Cardiac fibroblast (primary cell): ENCODE results near the gene CCDC12.

Source experiments
- DNase-seq, 2 donors: peaks; one replicate each; pipeline versions ENCODE4 v3.0.0 to v3.0.0-alpha.2; 2010; ENCODE audit warnings: low read depth in 2 of 2
- H3K4me3 ChIP-seq, 2 donors: replicated peaks in 1 of 2; 1 replicate in 1 of 2; 2 replicates in 1 of 2; pipeline ENCODE4 v1.5.1; 2011; ENCODE audit warnings: low read depth in 2 of 2, low read length in 2 of 2, mild to moderate bottlenecking in 2 of 2, moderate library complexity in 1 of 2
- TF ChIP-seq, protein P1 (sequence below): IDR thresholded peaks from one replicate; pipeline ENCODE4 v1.5.1; 2011; ENCODE audit warnings: low read depth, mild to moderate bottlenecking, low read length, inconsistent platforms

Gene CCDC12

DNA sequence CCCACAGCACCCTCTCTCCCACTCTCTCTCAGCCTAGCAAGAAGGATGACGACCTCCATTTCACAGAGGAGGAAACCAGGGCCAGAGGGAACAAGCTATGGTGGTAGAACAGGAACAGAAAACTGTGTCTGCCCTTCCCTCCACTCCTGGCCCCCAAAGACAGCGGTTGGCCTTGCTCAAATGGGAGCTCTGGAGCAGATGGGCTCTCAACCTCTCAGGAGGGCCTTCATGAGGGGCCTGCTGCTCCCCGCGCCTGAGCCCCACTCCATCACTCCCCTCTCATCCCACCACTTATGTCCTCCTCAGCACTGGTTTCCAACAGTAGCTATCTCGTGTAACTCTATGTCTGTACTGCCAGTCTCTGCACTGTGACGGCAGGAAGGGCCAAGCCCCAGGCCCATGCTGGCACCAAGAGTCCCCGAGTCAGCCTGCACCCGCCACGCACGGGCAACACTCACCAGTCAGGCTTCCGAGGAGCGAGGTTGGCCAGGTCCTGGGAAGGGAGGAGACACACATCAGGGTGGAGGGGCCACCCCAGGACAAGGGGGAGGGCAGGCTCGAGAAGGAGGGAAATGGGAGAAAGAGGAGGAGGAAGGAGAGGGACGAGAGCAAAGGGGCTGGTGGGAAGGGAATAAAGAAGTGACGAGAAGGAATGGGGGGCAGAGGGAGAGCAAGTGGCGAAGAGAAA lies 53.5 kb downstream of the CCDC12 start:
- TF ChIP-seq, protein P1, sequence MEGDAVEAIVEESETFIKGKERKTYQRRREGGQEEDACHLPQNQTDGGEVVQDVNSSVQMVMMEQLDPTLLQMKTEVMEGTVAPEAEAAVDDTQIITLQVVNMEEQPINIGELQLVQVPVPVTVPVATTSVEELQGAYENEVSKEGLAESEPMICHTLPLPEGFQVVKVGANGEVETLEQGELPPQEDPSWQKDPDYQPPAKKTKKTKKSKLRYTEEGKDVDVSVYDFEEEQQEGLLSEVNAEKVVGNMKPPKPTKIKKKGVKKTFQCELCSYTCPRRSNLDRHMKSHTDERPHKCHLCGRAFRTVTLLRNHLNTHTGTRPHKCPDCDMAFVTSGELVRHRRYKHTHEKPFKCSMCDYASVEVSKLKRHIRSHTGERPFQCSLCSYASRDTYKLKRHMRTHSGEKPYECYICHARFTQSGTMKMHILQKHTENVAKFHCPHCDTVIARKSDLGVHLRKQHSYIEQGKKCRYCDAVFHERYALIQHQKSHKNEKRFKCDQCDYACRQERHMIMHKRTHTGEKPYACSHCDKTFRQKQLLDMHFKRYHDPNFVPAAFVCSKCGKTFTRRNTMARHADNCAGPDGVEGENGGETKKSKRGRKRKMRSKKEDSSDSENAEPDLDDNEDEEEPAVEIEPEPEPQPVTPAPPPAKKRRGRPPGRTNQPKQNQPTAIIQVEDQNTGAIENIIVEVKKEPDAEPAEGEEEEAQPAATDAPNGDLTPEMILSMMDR, result no peak
- no peak overlapping the region for H3K4me3 ChIP-seq
- DNase-seq, result no peak

DNA sequence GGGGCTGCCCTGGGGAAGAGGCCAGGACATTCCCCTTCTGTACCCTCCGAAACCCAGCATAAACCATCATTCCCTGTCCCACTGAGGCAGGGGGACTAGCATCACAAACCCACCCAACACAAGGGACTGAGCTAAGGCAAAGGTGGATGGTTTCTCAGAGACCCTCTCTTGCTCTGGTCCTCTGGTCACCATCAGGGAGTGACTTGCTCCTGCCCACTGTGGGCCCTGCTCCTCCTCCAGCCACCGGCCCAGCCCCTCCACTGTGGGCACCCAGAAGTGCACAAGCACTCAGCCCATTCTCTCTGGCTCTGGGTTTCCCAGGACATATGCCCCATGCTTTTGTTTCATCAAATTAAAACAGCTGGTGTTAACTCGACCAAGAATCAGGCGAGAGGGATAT lies 54.1 kb downstream of the CCDC12 start:
- H3K4me3 ChIP-seq, result no peak overlapping the region
- no peak for DNase-seq
- TF ChIP-seq, protein P1, result no peak

DNA sequence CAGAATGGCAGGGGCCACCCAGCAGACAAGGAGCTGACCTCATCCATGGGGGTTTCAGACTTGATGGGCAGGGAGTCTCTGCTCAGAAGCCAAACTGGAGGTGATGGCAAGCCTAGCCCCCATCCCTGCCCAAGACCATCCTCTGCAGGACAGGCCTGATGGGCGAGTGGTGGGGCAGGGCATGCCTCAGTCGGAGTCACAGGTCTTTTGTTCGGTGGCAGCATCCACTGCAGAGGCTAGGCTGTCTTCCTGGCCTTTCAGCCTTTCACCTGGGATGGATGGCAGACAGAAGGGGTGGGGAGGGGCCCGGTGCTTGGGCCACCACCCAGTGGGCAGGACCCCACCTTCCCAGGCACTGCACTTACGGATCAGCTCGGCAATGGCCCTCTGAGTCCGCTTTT lies 54.7 kb downstream of the CCDC12 start:
- TF ChIP-seq, protein P1, result no peak
- no peak overlapping the region for H3K4me3 ChIP-seq
- DNase-seq, result no peak

DNA sequence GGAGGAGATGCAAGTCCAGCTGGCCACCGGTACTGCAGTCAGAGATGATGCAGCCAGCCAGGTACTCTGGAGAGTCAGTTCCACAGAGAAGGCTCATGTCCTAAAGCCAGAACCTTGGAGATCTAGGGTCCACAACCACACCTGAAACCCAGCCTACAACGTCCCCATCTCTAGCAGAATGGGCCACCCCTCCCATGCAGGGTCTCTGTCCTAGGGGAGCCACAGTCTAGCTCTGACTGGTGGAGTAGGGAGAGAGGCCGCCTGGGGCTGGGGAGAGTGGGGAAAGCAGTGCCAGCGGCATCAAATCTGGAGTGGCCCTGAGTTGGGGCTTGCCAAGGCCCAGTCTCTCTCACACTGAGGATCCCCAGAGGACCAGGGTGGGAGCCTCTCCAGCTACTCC lies 55.5 kb downstream of the CCDC12 start:
- no peak overlapping the region for H3K4me3 ChIP-seq
- DNase-seq, result no peak
- TF ChIP-seq, protein P1, result no peak

DNA sequence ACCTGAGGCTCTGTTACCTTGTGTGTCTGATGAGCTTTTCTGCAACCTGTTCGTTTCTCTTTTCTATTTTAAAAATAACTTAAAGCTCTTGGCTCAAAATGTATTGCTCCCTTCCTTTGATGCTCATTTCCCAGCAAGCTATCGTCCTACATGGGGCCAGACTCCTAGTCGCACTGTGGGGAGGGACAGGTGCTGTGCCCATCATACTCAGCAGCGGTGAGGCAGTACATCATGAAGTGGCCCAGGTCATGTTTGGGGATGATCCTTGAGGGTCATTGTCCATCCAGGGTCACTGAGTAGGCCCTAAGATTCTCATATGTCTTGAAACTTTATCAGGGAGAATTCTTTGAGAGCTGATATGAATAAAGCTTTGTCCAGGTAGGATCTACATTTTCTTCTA lies 57.9 kb downstream of the CCDC12 start:
- DNase-seq, result no peak
- TF ChIP-seq, protein P1, result no peak
- no peak overlapping the region for H3K4me3 ChIP-seq

DNA sequence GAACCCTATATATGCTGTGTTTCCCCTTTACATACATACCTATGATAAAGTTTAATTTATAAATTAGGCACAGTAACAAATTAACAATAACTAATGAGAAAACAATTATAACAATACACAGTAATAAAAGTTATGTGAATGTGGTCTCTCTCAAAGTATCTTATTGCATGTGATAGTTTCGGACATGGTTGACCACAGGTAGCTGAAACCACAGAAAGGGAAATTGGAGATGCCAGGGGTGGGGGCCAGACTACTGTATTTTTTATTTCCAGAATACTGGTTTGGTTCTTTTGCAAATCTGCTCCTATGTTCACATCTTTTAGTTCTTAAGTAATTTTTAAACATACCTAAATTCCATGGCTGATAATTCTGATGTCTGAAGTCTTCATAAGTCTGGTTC lies 58.3 kb downstream of the CCDC12 start:
- H3K4me3 ChIP-seq, result no peak overlapping the region
- TF ChIP-seq, protein P1, result no peak
- no peak for DNase-seq

DNA sequence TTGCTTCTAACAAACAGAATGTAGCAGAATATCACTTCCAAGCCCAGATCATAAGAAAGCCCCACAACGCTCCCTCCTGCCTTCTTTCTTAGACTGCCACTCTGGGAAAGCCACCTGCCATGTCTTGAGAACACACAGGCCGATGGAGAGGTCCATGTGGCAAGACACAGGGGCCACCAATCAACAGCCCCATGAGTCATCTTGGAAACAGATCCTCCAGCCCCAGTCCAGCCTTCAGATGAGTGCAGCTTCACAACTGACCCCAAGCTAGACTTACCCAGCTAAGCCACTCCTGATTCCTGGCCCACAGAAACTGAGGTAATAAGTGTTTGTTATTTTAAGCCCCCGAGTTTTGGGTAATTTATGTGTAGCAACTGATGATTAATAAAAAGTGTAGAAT lies 59.3 kb downstream of the CCDC12 start:
- TF ChIP-seq, protein P1, result no peak
- H3K4me3 ChIP-seq, result no peak overlapping the region
- DNase-seq, result no peak
